GM10266 (cell line): ENCODE data around the gene PEG3.

Source experiments
- DNase-seq: peaks from one replicate; pipeline ENCODE4 v3.0.0; 2012; ENCODE audit errors: extremely low spot score
- CTCF ChIP-seq: IDR thresholded peaks from 2 replicates; pipeline ENCODE4 v1.5.1; 2012; ENCODE audit warnings: mild to moderate bottlenecking, low read depth; ENCODE audit not compliant: control insufficient read depth, insufficient read depth; ENCODE audit errors: missing control alignments

Gene PEG3

GRCh38 chr19:56838909-56839651 is 1.4 kb downstream of the PEG3 start:
- TF ChIP-seq CTCF = no peak
- no peak for DNase-seq

DNA sequence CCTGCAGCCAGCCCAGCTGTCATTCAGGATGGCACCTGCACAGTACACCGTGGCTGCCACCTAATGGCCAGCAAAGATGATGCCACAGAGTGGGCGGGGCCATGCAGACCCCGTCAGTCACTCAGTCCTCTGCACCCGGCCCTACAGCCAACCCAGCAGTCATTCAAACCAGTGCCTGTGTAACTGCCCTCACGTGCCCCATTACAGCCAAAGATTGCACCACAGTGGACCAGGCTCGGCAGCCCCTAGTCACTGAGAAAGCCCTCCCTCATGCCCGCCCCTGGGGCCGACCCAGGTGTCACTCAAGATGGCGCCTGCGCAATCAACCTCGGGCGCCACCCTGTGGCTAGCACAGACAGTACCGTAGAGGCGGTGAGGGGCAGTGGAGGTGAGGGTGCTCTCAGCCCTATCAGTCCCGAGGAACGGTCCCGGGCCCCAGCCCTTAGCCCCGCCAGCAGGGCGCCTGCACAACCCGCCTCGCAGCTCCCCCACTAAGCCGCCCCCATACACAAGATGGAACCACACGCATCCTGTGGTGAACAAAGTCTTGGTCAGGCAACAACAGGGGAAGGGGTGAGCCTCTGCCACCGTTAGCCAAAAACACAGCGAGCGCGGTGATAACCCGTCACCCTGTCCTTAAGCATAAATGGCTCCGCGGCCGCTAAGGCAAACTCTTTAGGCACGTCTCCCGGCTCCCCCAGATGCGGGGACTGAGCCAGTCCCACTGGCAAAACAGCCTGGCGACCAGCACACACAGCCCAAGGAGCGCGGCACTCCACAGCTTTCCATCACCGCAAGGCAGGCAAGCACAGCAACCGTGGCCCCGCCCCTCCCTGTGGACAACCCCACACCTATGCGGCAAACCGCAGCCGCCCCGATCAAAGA is 2.3 kb downstream of the PEG3 start:
- no peak for TF ChIP-seq CTCF
- DNase-seq = no peak

GRCh38 chr19:56837492-56838023 is 3.0 kb downstream of the PEG3 start:
- no peak for DNase-seq
- TF ChIP-seq CTCF = no peak

DNA sequence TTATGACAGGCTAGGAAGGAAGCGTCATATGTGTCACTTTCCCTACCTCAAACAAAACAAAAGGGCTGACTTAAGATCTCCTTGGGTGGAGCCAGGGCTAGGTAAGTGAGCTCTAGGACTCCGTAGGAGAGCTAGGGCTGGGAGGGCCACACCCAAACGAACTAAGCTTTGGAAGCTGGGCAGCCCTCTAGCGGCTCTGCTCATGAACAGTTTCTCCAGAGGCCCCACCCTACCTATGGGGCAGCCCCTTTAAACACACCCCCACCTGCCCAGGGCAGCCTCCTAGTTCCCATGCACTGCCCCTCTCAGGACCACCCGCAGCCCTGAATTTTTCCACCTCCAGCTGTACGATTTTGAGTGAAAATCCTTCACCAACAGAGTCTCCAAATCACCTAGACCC is 3.5 kb downstream of the PEG3 start:
- no peak for TF ChIP-seq CTCF
- no peak for DNase-seq

DNA sequence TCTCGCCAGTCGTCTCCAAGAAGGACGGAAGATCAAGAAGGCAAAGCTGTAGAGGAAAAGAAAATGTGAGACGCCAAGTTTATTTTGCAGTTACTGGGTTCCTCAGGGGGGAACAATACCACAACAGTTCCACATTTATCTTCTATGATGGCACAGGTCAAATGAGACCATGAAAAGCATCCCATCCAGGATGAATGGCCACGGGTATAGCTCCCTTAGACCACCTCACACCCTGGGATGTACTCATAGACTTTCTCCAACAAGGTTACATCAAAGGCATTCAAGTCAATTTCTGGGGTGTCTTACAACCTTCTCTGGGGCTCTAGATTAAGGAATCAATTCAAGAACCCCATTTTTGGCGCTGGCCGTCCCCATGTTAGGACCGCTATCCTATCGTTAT is 4.5 kb downstream of the PEG3 start:
- no peak for TF ChIP-seq CTCF
- DNase-seq = no peak

- no peak for DNase-seq
- no peak for TF ChIP-seq CTCF
Measured at GRCh38 chr19:56835401-56835800, 5.1 kb downstream of the PEG3 start.
